ENCODE measurements around the gene ANGPTL7.

GRCh38 chr1:11207898-11208611 is 18.9 kb downstream of the ANGPTL7 start:
- no peak for TF ChIP-seq CTCF (IDR thresholded peaks at IDR 0.05)
- TF ChIP-seq JAZF1 (CRISPR knock-in tag; IDR thresholded peaks at IDR 0.05): no peak
- no peak for TF ChIP-seq CREB1 (CRISPR knock-in tag; IDR thresholded peaks at IDR 0.05)
- TF ChIP-seq ELF4 (CRISPR knock-in tag; IDR thresholded peaks at IDR 0.05; ENCODE audit: low read depth): no peak
- TF ChIP-seq MAX (CRISPR knock-in tag; IDR thresholded peaks at IDR 0.05): no peak
- TF ChIP-seq ESRRA (CRISPR knock-in tag; IDR thresholded peaks at IDR 0.05; ENCODE audit: borderline replicate concordance): no peak

All from WTC11 (cell line).